Mucosa of descending colon (tissue), 3 donors: ENCODE results near the gene CD248. TPM values are rescaled to one million over a fixed set of nuclear protein-coding genes. Genes with fewer than 3 reads are reported as not detected.
A peak's percentile ranks its signal among the peaks of the same experiment; 100 is the strongest.

ENCODE experiments used
- ATAC-seq: fragments of 200-7000 bp; cut with Tn5 transposase; one replicate; pipeline ENCODE4 v1.9.1; 2020; ENCODE audit warnings: mild to moderate bottlenecking, moderate library complexity
- DNase-seq, 3 donors: peaks; one replicate each; pipeline ENCODE4 v3.0.0-alpha.2; 2020
- H3K36me3 ChIP-seq: fragments of 200-600 bp; one replicate; pipeline ENCODE4 v1.8.0; 2021; ENCODE audit warnings: low read depth, mild to moderate bottlenecking
- H3K4me1 ChIP-seq: fragments of 200-600 bp; one replicate; pipeline ENCODE4 v1.8.0; 2021; ENCODE audit warnings: low read depth, mild to moderate bottlenecking
- H3K4me3 ChIP-seq: fragments of 200-600 bp; one replicate; pipeline ENCODE4 v1.8.0; 2021; ENCODE audit warnings: mild to moderate bottlenecking
- H3K9me3 ChIP-seq: fragments of 200-600 bp; one replicate; pipeline ENCODE4 v1.8.0; 2021; ENCODE audit warnings: mild to moderate bottlenecking
- intact Hi-C, 2 donors: fragments of 100-400 bp; cut with DNase I in 1 of 2; cut with micrococcal nuclease in 1 of 2; formaldehyde crosslinking; loops; one replicate each; pipeline versions ENCODE4 v1.11.0 to v1.11.1; 2022; cut with DNase I, micrococcal nuclease
- total RNA-seq, 3 donors: library from RNA; stranded (reverse); fragmentation: NEBNext Ultra II Directional in 2 of 3; extraction: Animal tissue kit (Norgen Biotek cat#: 25700) in 2 of 3; gene quantifications; one replicate each; pipeline versions ENCODE4 v1.2.1 to v1.2.4, GENCODE V29; 2021 to 2023
- TF ChIP-seq, protein P1 (sequence below): fragments of 200-600 bp; IDR thresholded peaks from one replicate; pipeline ENCODE4 v1.8.0; 2022; ENCODE audit warnings: antibody characterized with exemption, mild to moderate bottlenecking
- donor health status: DM: no; HTN: no; CAD: no; lungs with moderate emphysema.
- donor health status: DM: no; HTN: no; CAD: no.
- donor health status: DM: no; HTN: yes; CAD: no.

CD248 gene
- total RNA-seq, 3 donors from 2014 or later: 4.5 to 37.7 (median 28.5) TPM

DNA sequence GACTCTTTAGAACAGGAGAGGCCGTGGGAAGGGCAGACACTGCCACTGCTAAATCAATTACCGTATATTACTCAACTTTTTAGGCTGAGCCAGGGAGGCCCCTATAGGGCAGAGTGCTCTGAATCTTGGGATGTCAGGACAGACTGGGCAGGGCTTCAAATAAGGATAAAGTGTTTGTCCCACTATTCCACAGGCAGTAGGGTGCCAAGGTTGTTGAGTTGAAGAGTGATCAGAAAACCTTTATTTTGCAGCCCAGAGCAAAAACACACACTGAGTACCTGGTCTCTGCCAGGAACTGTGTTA is 32.2 kb upstream of the CD248 start:
- no peak for ATAC-seq
- intact Hi-C loops: no loop called here
- DNase-seq: no peak
- TF ChIP-seq, protein P1, sequence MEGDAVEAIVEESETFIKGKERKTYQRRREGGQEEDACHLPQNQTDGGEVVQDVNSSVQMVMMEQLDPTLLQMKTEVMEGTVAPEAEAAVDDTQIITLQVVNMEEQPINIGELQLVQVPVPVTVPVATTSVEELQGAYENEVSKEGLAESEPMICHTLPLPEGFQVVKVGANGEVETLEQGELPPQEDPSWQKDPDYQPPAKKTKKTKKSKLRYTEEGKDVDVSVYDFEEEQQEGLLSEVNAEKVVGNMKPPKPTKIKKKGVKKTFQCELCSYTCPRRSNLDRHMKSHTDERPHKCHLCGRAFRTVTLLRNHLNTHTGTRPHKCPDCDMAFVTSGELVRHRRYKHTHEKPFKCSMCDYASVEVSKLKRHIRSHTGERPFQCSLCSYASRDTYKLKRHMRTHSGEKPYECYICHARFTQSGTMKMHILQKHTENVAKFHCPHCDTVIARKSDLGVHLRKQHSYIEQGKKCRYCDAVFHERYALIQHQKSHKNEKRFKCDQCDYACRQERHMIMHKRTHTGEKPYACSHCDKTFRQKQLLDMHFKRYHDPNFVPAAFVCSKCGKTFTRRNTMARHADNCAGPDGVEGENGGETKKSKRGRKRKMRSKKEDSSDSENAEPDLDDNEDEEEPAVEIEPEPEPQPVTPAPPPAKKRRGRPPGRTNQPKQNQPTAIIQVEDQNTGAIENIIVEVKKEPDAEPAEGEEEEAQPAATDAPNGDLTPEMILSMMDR: no peak
- H3K4me3 ChIP-seq: no peak overlapping the region
- H3K4me1 ChIP-seq: peaks cover 44% of the 10 kb centered on the region
- H3K9me3 ChIP-seq: no peaks in the 10 kb centered on the region
- no peaks in the 10 kb centered on the region for H3K36me3 ChIP-seq

GRCh38 chr11:66347425-66348276 is 30.8 kb upstream of the CD248 start, which contains the start of gene B4GAT1:
B4GAT1 (minus strand) TSS chr11:66347629; CDS start chr11:66347545, 84 bp downstream.
- H3K9me3 ChIP-seq: no peaks in the 10 kb centered on the region
- H3K36me3 ChIP-seq: no peaks in the 10 kb centered on the region
- peaks cover 51% of the 10 kb centered on the region for H3K4me1 ChIP-seq
- DNase-seq (peak; percentile 77 to 91 (median 87)), ATAC-seq (peak; percentile 56)
- TF ChIP-seq, protein P1: no peak
- H3K4me3 ChIP-seq: peak within 1 kb of the TSS; percentile 62
- intact Hi-C loops: no loop called here

DNA sequence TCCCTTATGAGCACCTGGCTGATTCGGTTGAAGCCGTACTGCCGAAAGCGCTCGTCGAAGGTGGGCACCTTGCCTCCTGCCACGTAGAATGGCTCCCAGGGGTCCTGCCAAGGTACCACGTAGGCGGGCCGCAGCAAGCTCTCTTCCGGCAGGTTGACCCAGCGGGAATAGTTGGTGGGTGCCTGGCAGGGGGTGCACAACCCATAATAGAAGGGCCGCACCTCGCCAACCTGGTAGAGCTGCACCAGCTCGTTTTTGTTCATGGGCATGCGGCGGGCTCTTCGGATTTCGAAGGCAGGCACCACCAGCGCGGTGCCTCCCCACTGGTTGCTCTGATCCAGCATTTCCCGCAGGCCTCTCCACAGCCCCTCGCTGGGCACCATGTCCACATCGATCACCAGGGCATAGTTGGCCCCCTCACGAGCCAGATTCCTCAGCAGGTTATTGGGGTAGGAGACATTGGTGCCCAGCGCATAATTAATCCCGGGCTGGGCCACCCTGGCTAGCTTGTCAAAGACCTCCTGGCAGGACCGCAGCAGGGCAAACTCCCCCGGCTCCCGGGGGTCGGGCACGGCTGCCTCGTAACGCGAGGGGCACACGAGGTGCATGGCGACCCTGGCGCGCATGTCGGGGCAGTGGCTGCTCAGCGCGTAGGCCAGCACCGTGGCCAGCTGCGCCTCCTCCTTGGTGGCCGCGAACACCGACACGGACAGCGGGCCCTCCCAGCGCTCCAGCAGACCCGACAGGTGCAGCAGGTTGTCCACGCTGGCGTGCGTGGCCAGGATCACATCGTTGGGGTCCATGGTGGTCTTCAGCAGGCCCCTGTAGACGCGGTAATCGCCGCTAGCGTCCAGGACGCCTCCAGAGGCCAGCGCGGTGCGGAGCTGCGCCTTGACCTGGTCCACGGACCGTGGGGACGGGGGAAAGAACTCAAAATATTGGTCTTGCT is 29.9 kb upstream of the CD248 start:
- peak overlapping the region; percentile 62 for H3K4me3 ChIP-seq
- no peaks in the 10 kb centered on the region for H3K9me3 ChIP-seq
- TF ChIP-seq, protein P1: no peak
- peak in 2 of 3 donors; percentile 67 to 68 for DNase-seq
- H3K4me1 ChIP-seq: peaks cover 47% of the 10 kb centered on the region
- intact Hi-C loops: no loop called here
- H3K36me3 ChIP-seq: no peaks in the 10 kb centered on the region
- ATAC-seq: peak; percentile 6

GRCh38 chr11:66345316-66345649 is 28.4 kb upstream of the CD248 start:
- peaks cover 45% of the 10 kb centered on the region for H3K4me1 ChIP-seq
- peaks cover under 1% of the 10 kb centered on the region for H3K36me3 ChIP-seq
- H3K4me3 ChIP-seq: peak overlapping the region; percentile 85
- intact Hi-C loops: no loop called here
- H3K9me3 ChIP-seq: no peaks in the 10 kb centered on the region
- TF ChIP-seq, protein P1: no peak
- DNase-seq (no peak), ATAC-seq (no peak)

- DNase-seq (peak; percentile 97 to 100 (median 99)), ATAC-seq (peak; percentile 90)
- H3K4me1 ChIP-seq: peaks cover 44% of the 10 kb centered on the region
- TF ChIP-seq, protein P1: peak; percentile 9
- H3K9me3 ChIP-seq: no peaks in the 10 kb centered on the region
- intact Hi-C loops: no loop called here
- peaks cover 5% of the 10 kb centered on the region for H3K36me3 ChIP-seq
- peak within 1 kb of the TSS; percentile 85 for H3K4me3 ChIP-seq
These were observed 27.9 kb upstream of the CD248 start, which contains the start of gene BRMS1 for GRCh38 chr11:66344550-66345315. BRMS1 (minus strand) TSS chr11:66345104; CDS start chr11:66342234, 2,870 bp downstream.
